ENCODE data around the gene CENPA.
"Not testable (repeated sequence)": the region's sequence is repeated elsewhere in the genome, so short reads cannot be mapped to it uniquely, and the experiment has no call there.

Gene CENPA

GRCh38 chr2:26785431-26786206 lies at the start of gene CENPA:
Gene CENPA, plus strand, starts transcription at chr2:26786056. Its CDS starts 141 bp downstream, at chr2:26786197.
- no peak for FAIRE-seq
- DNase-seq (ENCODE audit: low spot score): peak; percentile 100

GRCh38 chr2:26737221-26737620 lies 48.6 kb upstream of the CENPA start:
- no peak for DNase-seq (ENCODE audit: low spot score)
- FAIRE-seq: no peak

GRCh38 chr2:26738481-26738880 lies 47.4 kb upstream of the CENPA start:
- DNase-seq (ENCODE audit: low spot score) (no peak), FAIRE-seq (no peak)

- no peak for DNase-seq (ENCODE audit: low spot score)
- no peak for FAIRE-seq
Measured at GRCh38 chr2:26739514-26739913, 46.3 kb upstream of the CENPA start.

GRCh38 chr2:26740346-26740745 lies 45.5 kb upstream of the CENPA start:
- DNase-seq (ENCODE audit: low spot score): no peak
- FAIRE-seq: no peak

- FAIRE-seq (peak; percentile 92), DNase-seq (ENCODE audit: low spot score) (no peak)
Measured at GRCh38 chr2:26740890-26741302, 45.0 kb upstream of the CENPA start.

GRCh38 chr2:26742048-26742770 lies 43.6 kb upstream of the CENPA start:
- no peak for DNase-seq (ENCODE audit: low spot score)
- no peak for FAIRE-seq

GRCh38 chr2:26743852-26744251 lies 42.0 kb upstream of the CENPA start:
- FAIRE-seq (no peak), DNase-seq (ENCODE audit: low spot score) (no peak)

- FAIRE-seq: no peak
Measured at GRCh38 chr2:26744953-26745352, 40.9 kb upstream of the CENPA start.

GRCh38 chr2:26745609-26746327 lies 40.1 kb upstream of the CENPA start:
- no peak for FAIRE-seq

More at GRCh38 chr2:26744953-26745352, 40.9 kb upstream of the CENPA start:
- no peak for DNase-seq (ENCODE audit: low spot score)

GRCh38 chr2:26746934-26747333 lies 38.9 kb upstream of the CENPA start:
- FAIRE-seq (no peak), DNase-seq (ENCODE audit: low spot score) (no peak)

More at GRCh38 chr2:26745609-26746327, 40.1 kb upstream of the CENPA start:
- peak; percentile 81 for DNase-seq (ENCODE audit: low spot score)

- FAIRE-seq; DNase-seq (ENCODE audit: low spot score): not testable (repeated sequence)
Measured at GRCh38 chr2:26749787-26750420, 36.0 kb upstream of the CENPA start.

- not testable (repeated sequence) for FAIRE-seq; DNase-seq (ENCODE audit: low spot score)
Measured at GRCh38 chr2:26750467-26750866, 35.4 kb upstream of the CENPA start.

GRCh38 chr2:26752656-26753055 lies 33.2 kb upstream of the CENPA start:
- FAIRE-seq (no peak), DNase-seq (ENCODE audit: low spot score) (no peak)

GRCh38 chr2:26754539-26754938 lies 31.3 kb upstream of the CENPA start:
- DNase-seq (ENCODE audit: low spot score) (no peak), FAIRE-seq (no peak)

GRCh38 chr2:26754972-26755670 lies 30.7 kb upstream of the CENPA start:
- DNase-seq (ENCODE audit: low spot score) (no peak), FAIRE-seq (no peak)

- no peak for DNase-seq (ENCODE audit: low spot score)
- no peak for FAIRE-seq
Measured at GRCh38 chr2:26756337-26756736, 29.5 kb upstream of the CENPA start.

GRCh38 chr2:26757873-26758789 lies 27.7 kb upstream of the CENPA start:
- FAIRE-seq: no peak
- peak; percentile 68 for DNase-seq (ENCODE audit: low spot score)

GRCh38 chr2:26758790-26759321 lies 27.0 kb upstream of the CENPA start:
- no peak for FAIRE-seq

More at GRCh38 chr2:26758790-26759321, 27.0 kb upstream of the CENPA start:
- no peak for DNase-seq (ENCODE audit: low spot score)

Measured in urothelium cell line (cell line).